RWPE1 (cell line): ENCODE results near the gene WNT8B.

Experiments
- CTCF ChIA-PET: fragments of 350-600 bp; sonication (Branson Sonifier 250); formaldehyde crosslinking; extraction: SDS; loops from one replicate; lab custom pipeline; 2021; lab: Yijun Ruan, JAX
- POLR2A ChIA-PET: fragments of 400-600 bp; formaldehyde crosslinking; extraction: SDS; loops from one replicate; lab custom pipeline; 2020; ENCODE audit warnings: antibody characterized with exemption; ENCODE audit not compliant: low non-redundant PET; lab: Yijun Ruan, JAX
- DNase-seq: peaks from one replicate; pipeline ENCODE4 v3.0.0; 2012; ENCODE audit warnings: low spot score
- H3K27ac ChIP-seq: fragments of 450-650 bp; 2 replicates; pipeline ENCODE4 v1.5.1; 2017
- CTCF ChIP-seq: fragments of 450-650 bp; conservative IDR thresholded peaks from 2 replicates; pipeline ENCODE4 v1.5.1; 2017; ENCODE audit warnings: low read depth, mild to moderate bottlenecking

The WNT8B gene

DNA sequence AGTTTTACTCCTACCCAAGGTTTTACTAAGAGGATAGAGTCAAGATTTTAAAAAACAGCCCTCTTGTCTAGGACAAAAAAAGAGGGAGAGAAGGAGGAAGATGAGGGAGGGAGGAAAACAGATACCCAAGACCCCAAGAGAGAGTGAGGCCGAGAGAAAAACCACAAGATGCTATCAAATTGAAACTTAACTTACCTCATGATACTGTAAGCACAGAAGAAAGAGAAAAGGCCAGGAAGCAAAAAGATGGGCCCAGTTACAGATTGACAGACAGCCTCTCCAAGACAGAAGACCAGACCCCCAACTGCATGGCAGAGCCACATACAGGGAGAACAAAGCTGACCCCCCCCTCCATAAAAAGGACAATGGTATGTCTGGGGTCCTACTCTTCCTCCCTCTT, 45.5 kb downstream of the WNT8B start:
- CTCF ChIA-PET: interaction anchor here (0.6 to 4.6 kb wide), 12 partner anchors 8 to 505 kb away, joined by 3 to 38 read pairs (median 6); no protein-coding TSS in a partner anchor
- DNase-seq: no peak
- H3K27ac ChIP-seq: no peak overlapping the region
- POLR2A ChIA-PET: interaction anchor here (0.6 kb wide), 1 partner anchor 12 kb away, joined by 4 read pairs; no protein-coding TSS in a partner anchor
- no peak for TF ChIP-seq CTCF

- TF ChIP-seq CTCF: peak; percentile 62
- POLR2A ChIA-PET: interaction anchor here (0.6 kb wide), 1 partner anchor 12 kb away, joined by 4 read pairs; no protein-coding TSS in a partner anchor
- CTCF ChIA-PET: interaction anchor here (0.5 to 4.6 kb wide), 16 partner anchors 9 to 505 kb away, joined by 3 to 38 read pairs (median 4); no protein-coding TSS in a partner anchor
- H3K27ac ChIP-seq: no peak overlapping the region
- peak; percentile 67 for DNase-seq
Measured at GRCh38 chr10:100508691-100509150, 45.9 kb downstream of the WNT8B start.

DNA sequence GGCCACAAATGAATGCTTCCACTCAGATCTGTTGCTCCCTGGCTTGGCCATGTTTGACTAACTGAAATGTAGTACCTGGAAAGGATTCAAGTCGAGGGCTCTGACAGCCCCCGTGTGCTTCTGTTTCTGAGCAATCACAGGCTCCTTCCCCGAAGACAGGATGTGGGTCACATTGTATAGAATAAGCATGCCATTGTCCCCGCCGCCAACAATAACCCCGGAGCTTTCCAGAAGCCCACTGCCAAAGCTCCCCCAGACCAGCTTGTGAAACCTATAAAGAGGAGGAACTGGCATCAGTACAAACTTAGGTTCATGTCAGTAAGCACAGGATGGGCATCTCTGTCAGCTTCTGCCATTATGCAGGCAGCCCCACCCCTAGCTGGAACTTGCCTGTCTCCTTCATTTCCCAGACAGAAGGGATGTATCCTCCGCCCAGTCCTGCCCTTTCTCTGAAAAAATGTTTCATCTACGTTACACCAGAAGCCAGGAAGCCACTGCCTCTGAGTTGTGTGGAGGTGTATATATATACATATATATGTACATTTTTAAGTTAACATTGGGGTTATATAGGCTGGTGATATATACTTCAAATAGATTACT, 46.5 kb downstream of the WNT8B start:
- ChIA-PET POLR2A (no interaction called here), CTCF (interaction anchor here (0.5 to 4.6 kb wide), 15 partner anchors 9 to 370 kb away, joined by 3 to 38 read pairs (median 4); no protein-coding TSS in a partner anchor)
- DNase-seq: no peak
- TF ChIP-seq CTCF: no peak
- no peak overlapping the region for H3K27ac ChIP-seq

GRCh38 chr10:100510533-100511308, 47.9 kb downstream of the WNT8B start:
- H3K27ac ChIP-seq: no peak overlapping the region
- CTCF ChIA-PET: interaction anchor here (0.5 to 4.6 kb wide), 8 partner anchors 8 to 233 kb away, joined by 3 to 38 read pairs (median 4); no protein-coding TSS in a partner anchor
- no peak for TF ChIP-seq CTCF
- POLR2A ChIA-PET: no interaction called here
- DNase-seq: peak; percentile 25

GRCh38 chr10:100515612-100516011, 52.8 kb downstream of the WNT8B start:
- ChIA-PET CTCF (interaction anchor here (0.9 to 1.7 kb wide), 2 partner anchors 81 to 177 kb away, joined by 4 read pairs; no protein-coding TSS in a partner anchor), POLR2A (no interaction called here)
- no peak for TF ChIP-seq CTCF
- no peak overlapping the region for H3K27ac ChIP-seq
- DNase-seq: no peak

- no peak for DNase-seq
- H3K27ac ChIP-seq: no peak overlapping the region
- ChIA-PET CTCF (interaction anchor here (0.6 to 1.7 kb wide), 2 partner anchors 83 to 93 kb away, joined by 4 to 5 read pairs; no protein-coding TSS in a partner anchor), POLR2A (no interaction called here)
- no peak for TF ChIP-seq CTCF
Measured at GRCh38 chr10:100516847-100517246, 54.0 kb downstream of the WNT8B start.
